H9 (cell line): Measurements from ENCODE around the gene PPP1R14B. TPM values are rescaled to one million over a fixed set of nuclear protein-coding genes. Genes with fewer than 3 reads are reported as not detected.
A peak's percentile ranks its signal among the peaks of the same experiment; 100 is the strongest.

ENCODE experiments used
- DNase-seq: peaks from one replicate; pipeline ENCODE4 v3.0.0-alpha.2; 2017
- H2AFZ ChIP-seq: one replicate; pipeline ENCODE4 v1.6.1; 2013; ENCODE audit warnings: mild to moderate bottlenecking, low read length, control low read depth, moderate library complexity
- H2AK5ac ChIP-seq: 2 replicates; pipeline ENCODE4 v1.6.1; 2013; ENCODE audit warnings: low read length, control low read depth, mixed read lengths; ENCODE audit not compliant: insufficient read length
- H2BK120ac ChIP-seq: one replicate; pipeline ENCODE4 v1.6.1; 2013; ENCODE audit warnings: low read depth, mild to moderate bottlenecking, low read length, control low read depth, inconsistent platforms; ENCODE audit not compliant: poor library complexity, severe bottlenecking
- H2BK12ac ChIP-seq: 2 replicates; pipeline ENCODE4 v1.6.1; 2013; ENCODE audit warnings: low read length, control low read depth, mixed read lengths, low read depth; ENCODE audit not compliant: insufficient read length
- H2BK15ac ChIP-seq: 2 replicates; pipeline ENCODE4 v1.6.1; 2013; ENCODE audit warnings: low read depth, low read length, control low read depth
- H2BK20ac ChIP-seq: one replicate; pipeline ENCODE4 v1.6.1; 2013; ENCODE audit warnings: low read depth, mild to moderate bottlenecking, low read length, control low read depth, inconsistent platforms; ENCODE audit not compliant: poor library complexity, severe bottlenecking
- H2BK5ac ChIP-seq: 2 replicates; pipeline ENCODE4 v1.6.1; 2013; ENCODE audit warnings: low read length, control low read depth, mixed read lengths; ENCODE audit not compliant: insufficient read length
- H3K14ac ChIP-seq: 2 replicates; pipeline ENCODE4 v1.6.1; 2013; ENCODE audit warnings: low read length, control low read depth; ENCODE audit not compliant: insufficient read depth
- H3K18ac ChIP-seq: 2 replicates; pipeline ENCODE4 v1.6.1; 2013; ENCODE audit warnings: low read depth, mild to moderate bottlenecking, mixed read lengths, low read length, control low read depth; ENCODE audit not compliant: insufficient read length
- H3K23ac ChIP-seq: 2 replicates; pipeline ENCODE4 v1.6.1; 2013; ENCODE audit warnings: low read length, control low read depth, mixed read lengths, low read depth; ENCODE audit not compliant: insufficient read length
- H3K23me2 ChIP-seq: 2 replicates; pipeline ENCODE4 v1.6.1; 2013; ENCODE audit warnings: low read depth, mild to moderate bottlenecking, mixed read lengths, low read length, control low read depth; ENCODE audit not compliant: insufficient read length, poor library complexity, severe bottlenecking
- H3K27ac ChIP-seq: 2 replicates; pipeline ENCODE4 v1.5.1; 2013; ENCODE audit warnings: low read length, control low read depth, mixed read lengths, low read depth; ENCODE audit not compliant: insufficient read length
- H3K27me3 ChIP-seq: 2 replicates; pipeline ENCODE4 v1.6.1; 2013; ENCODE audit warnings: low read length, control low read depth, inconsistent platforms; ENCODE audit not compliant: insufficient read depth
- H3K4ac ChIP-seq: 2 replicates; pipeline ENCODE4 v1.6.1; 2013; ENCODE audit warnings: low read depth, mild to moderate bottlenecking, control low read depth, inconsistent platforms, low read length, moderate library complexity
- H3K4me1 ChIP-seq: 2 replicates; pipeline ENCODE4 v1.6.1; 2013; ENCODE audit warnings: low read length, control low read depth, inconsistent platforms; ENCODE audit not compliant: insufficient read depth
- H3K4me2 ChIP-seq: 2 replicates; pipeline ENCODE4 v1.6.1; 2013; ENCODE audit warnings: low read length, control low read depth, mixed read lengths; ENCODE audit not compliant: insufficient read length, insufficient read depth
- H3K56ac ChIP-seq: 2 replicates; pipeline ENCODE4 v1.6.1; 2013; ENCODE audit warnings: low read depth, mild to moderate bottlenecking, mixed read lengths, low read length, control low read depth; ENCODE audit not compliant: insufficient read length
- H3K79me1 ChIP-seq: 2 replicates; pipeline ENCODE4 v1.6.1; 2013; ENCODE audit warnings: low read depth, mild to moderate bottlenecking, moderate library complexity, low read length, control low read depth, inconsistent platforms; ENCODE audit not compliant: insufficient read depth, poor library complexity, severe bottlenecking
- H3K79me2 ChIP-seq: 2 replicates; pipeline ENCODE4 v1.6.1; 2013; ENCODE audit warnings: low read length, control low read depth, inconsistent platforms; ENCODE audit not compliant: insufficient read depth
- H3K9ac ChIP-seq: 2 replicates; pipeline ENCODE4 v1.6.1; 2013; ENCODE audit warnings: low read length, control low read depth, mixed read lengths; ENCODE audit not compliant: insufficient read length; ENCODE audit errors: extremely low read depth
- H3K9me3 ChIP-seq: one replicate; pipeline ENCODE4 v1.6.1; 2013; ENCODE audit warnings: low read depth, low read length, inconsistent platforms; ENCODE audit not compliant: control insufficient read depth
- H3T11ph ChIP-seq: one replicate; pipeline ENCODE4 v1.6.1; 2013; ENCODE audit warnings: mild to moderate bottlenecking, low read length, control low read depth, inconsistent platforms
- H4K20me1 ChIP-seq: one replicate; pipeline ENCODE4 v1.6.1; 2013; ENCODE audit not compliant: control insufficient read depth, insufficient read length, insufficient read depth
- H4K5ac ChIP-seq: 2 replicates; pipeline ENCODE4 v1.6.1; 2013; ENCODE audit warnings: low read depth, mild to moderate bottlenecking, mixed read lengths, low read length, control low read depth; ENCODE audit not compliant: insufficient read length
- H4K8ac ChIP-seq: replicated peaks from 2 replicates; pipeline ENCODE4 v1.6.1; 2013; ENCODE audit warnings: low read length, control low read depth, mixed read lengths, low read depth; ENCODE audit not compliant: insufficient read length
- H4K91ac ChIP-seq: 2 replicates; pipeline ENCODE4 v1.6.1; 2013; ENCODE audit warnings: low read depth, mild to moderate bottlenecking, moderate library complexity, mixed read lengths, low read length, control low read depth; ENCODE audit not compliant: insufficient read length
- H3K27ac Mint-ChIP-seq, 3 experiments: 2 replicates in 2 of 3; 3 replicates in 1 of 3; pipeline ENCODE4 v1.8.0; 2020 to 2021; ENCODE audit warnings: mixed read lengths in 3 of 3, mild to moderate bottlenecking in 1 of 3, moderate library complexity in 1 of 3
- H3K27me3 Mint-ChIP-seq: 2 replicates; pipeline ENCODE4 v1.8.0; 2021; ENCODE audit warnings: low read depth, mild to moderate bottlenecking, moderate library complexity, mixed read lengths
- H3K36me3 Mint-ChIP-seq, 3 experiments: 2 replicates in 2 of 3; 3 replicates in 1 of 3; pipeline ENCODE4 v1.8.0; 2020 to 2021; ENCODE audit warnings: low read depth in 3 of 3, mixed read lengths in 3 of 3; ENCODE audit not compliant: insufficient read depth in 1 of 3
- H3K4me1 Mint-ChIP-seq, 2 experiments: 2 replicates each; pipeline ENCODE4 v1.8.0; 2020; ENCODE audit warnings: mixed read lengths in 2 of 2
- H3K4me3 Mint-ChIP-seq, 2 experiments: 2 replicates in 1 of 2; 3 replicates in 1 of 2; pipeline ENCODE4 v1.8.0; 2020 to 2021; ENCODE audit warnings: mild to moderate bottlenecking in 2 of 2, mixed read lengths in 2 of 2, moderate library complexity in 1 of 2
- H3K9me3 Mint-ChIP-seq, 2 experiments: 2 replicates in 1 of 2; 3 replicates in 1 of 2; pipeline ENCODE4 v1.8.0; 2020; ENCODE audit warnings: mild to moderate bottlenecking in 2 of 2, mixed read lengths in 2 of 2, moderate library complexity in 1 of 2
- CTCF ChIP-seq: fragments of 200-600 bp; sonication (generic); conservative IDR thresholded peaks from 3 replicates; pipeline ENCODE4 v1.8.0; 2021; ENCODE audit warnings: antibody characterized with exemption, mild to moderate bottlenecking
- WGBS: extraction: QIAGEN DNeasy Blood & Tissue Kit; methylation state at CpG from one replicate; pipeline ENCODE4 v1.1.7; 2013; ENCODE audit warnings: missing lambda C conversion rate, low lambda C conversion rate, mixed read lengths; ENCODE audit not compliant: insufficient read length; ENCODE audit errors: extremely low coverage; 5-methylcytosine and 5-hydroxymethylcytosine counted together
- total RNA-seq: library from RNA; stranded (reverse); gene quantifications from 2 replicates; pipeline ENCODE4 v1.2.1, GENCODE V29; 2021

PPP1R14B gene
- total RNA-seq, 1 experiment from 2014 or later, result 358 TPM

GRCh38 chr11:64244966-64245365 lies 1.8 kb downstream of the PPP1R14B start:
- H3K79me1 ChIP-seq, result no peaks in the 10 kb centered on the region
- Mint-ChIP-seq H3K4me3 (peak overlapping the region; percentile 88 to 94), H3K9me3 (no peaks in the 10 kb centered on the region; a peak in 1 of 5 replicates), H3K27me3 (no peaks in the 10 kb centered on the region), H3K4me1 (peaks cover 40 to 48% of the 10 kb centered on the region in 2 experiments), H3K36me3 (peaks cover 12 to 22% (median 13%) of the 10 kb centered on the region in 3 experiments), H3K27ac (peak overlapping the region in 1 of 3 experiments; percentile 48; a peak in 1 of 7 replicates)
- H2AK5ac ChIP-seq, result no peak overlapping the region
- no peak overlapping the region for H3K14ac ChIP-seq
- no peaks in the 10 kb centered on the region for H4K20me1 ChIP-seq
- H3K4me2 ChIP-seq, result peak overlapping the region; percentile 39
- H2BK12ac ChIP-seq, result no peak overlapping the region
- H3K4ac ChIP-seq, result no peak overlapping the region
- H2BK20ac ChIP-seq, result no peak overlapping the region
- DNase-seq, result no peak
- peaks cover 9% of the 10 kb centered on the region; the same call in 1 of the 2 replicates for H3K79me2 ChIP-seq
- H2BK120ac ChIP-seq, result no peak overlapping the region
- peaks cover 21% of the 10 kb centered on the region for H3K23me2 ChIP-seq
- TF ChIP-seq CTCF, result no peak
- peaks cover 7% of the 10 kb centered on the region; the same call in 1 of the 2 replicates for H3K4me1 ChIP-seq
- H2AFZ ChIP-seq, result no peak overlapping the region
- H3K9me3 ChIP-seq, result no peaks in the 10 kb centered on the region
- H3K27me3 ChIP-seq, result no peaks in the 10 kb centered on the region
- no peak overlapping the region for H3K18ac ChIP-seq
- no peak overlapping the region for H2BK5ac ChIP-seq
- no CpG with 5 or more reads among the region's 6 CpGs for WGBS
- H4K5ac ChIP-seq, result no peak overlapping the region
- H3K9ac ChIP-seq, result no peak overlapping the region
- H3K23ac ChIP-seq, result no peak overlapping the region
- no peak overlapping the region for H3K56ac ChIP-seq
- H4K8ac ChIP-seq, result no peak overlapping the region
- H2BK15ac ChIP-seq, result no peak overlapping the region
- no peak overlapping the region for H4K91ac ChIP-seq
- H3K27ac ChIP-seq, result no peak overlapping the region
- no peak overlapping the region for H3T11ph ChIP-seq
